OCI-LY1 (cell line): ENCODE data around the gene TMEM9.

Experiments
- CTCF ChIP-seq: fragments of 200-600 bp; sonication (generic), shearing (Covaris generic); IDR thresholded peaks from 2 replicates; pipeline ENCODE4 v1.5.1; 2017; ENCODE audit warnings: mild to moderate bottlenecking, antibody characterized with exemption, low read length, moderate library complexity, mixed read lengths
- EZH2 ChIP-seq: fragments of 200-600 bp; sonication (generic), shearing (Covaris generic); IDR thresholded peaks from 2 replicates; pipeline ENCODE4 v1.8.0; 2017; ENCODE audit warnings: borderline replicate concordance, mixed run types, mild to moderate bottlenecking, antibody characterized with exemption, low read length, moderate library complexity, mixed read lengths

GRCh38 chr1:201170533-201171062, 16.3 kb upstream of the TMEM9 start:
- TF ChIP-seq EZH2 (no peak), CTCF (no peak)
